ENCODE results near the gene SBNO2. TPM values are rescaled to one million over a fixed set of nuclear protein-coding genes. Genes with fewer than 3 reads are reported as not detected.
A peak's percentile ranks its signal among the peaks of the same experiment; 100 is the strongest.

SBNO2 gene
- total and polyA plus RNA-seq, 2 of the 4 experiments (the other 2 are of a cell fraction): 13.4 to 40.5 TPM

- peaks cover 6 to 61% of the 10 kb centered on the region in 2 experiments; a peak in 3 of 4 replicates for H3K79me1 ChIP-seq (ENCODE audit: low read depth in 1 of 2, low read length in 2 of 2)
- H3K27ac ChIP-seq (ENCODE audit: insufficient read depth, low read length): peak overlapping the region; percentile 99
- ChIA-PET POLR2A (ENCODE audit: unreplicated experiment) (no interaction called here), CTCF (no interaction called here)
- peak overlapping the region; percentile 92 for H3K4me3 ChIP-seq (ENCODE audit: insufficient read depth, low read depth, low read length)
- dilution Hi-C loops (cut with HindIII; ENCODE audit: low sequenced_read_pairs, unreplicated experiment) (no loop called here), in situ Hi-C loops (cut with MboI; ENCODE audit: low sequenced_read_pairs) (no loop called here), intact Hi-C loops (cut with micrococcal nuclease) (loop anchor here (5.0 kb wide), 1 partner anchor 40 kb away; no protein-coding TSS in a partner anchor)
- peak overlapping the region; percentile 67 for H2BK120ac ChIP-seq (ENCODE audit: low read depth, low read length)
- peak overlapping the region; percentile 82 for H2AK9ac ChIP-seq (replicated peaks; ENCODE audit: low read depth, low read length, poor library complexity)
- H3K27me3 ChIP-seq (ENCODE audit: control insufficient read depth, insufficient read depth, low read length): no peaks in the 10 kb centered on the region
- peak overlapping the region; percentile 79 for H3K23ac ChIP-seq (ENCODE audit: low read depth, low read length)
- H2AFZ ChIP-seq (replicated peaks; ENCODE audit: low read length, poor library complexity): peak overlapping the region; percentile 66
- peaks cover 24% of the 10 kb centered on the region for H3K9me1 ChIP-seq (ENCODE audit: insufficient read depth, low read length)
- peak; percentile 47; the same call in 1 of the 2 replicates for TF ChIP-seq MXI1 (IDR thresholded peaks at IDR 0.05; ENCODE audit: borderline replicate concordance, low read depth, low read length)
- TF ChIP-seq RAD21 (IDR thresholded peaks at IDR 0.05; ENCODE audit: low read length): no peak
- 0 out of 2 replicates have a peak, but pooled peaks have one; percentile 26 for TF ChIP-seq POLR2A (IDR thresholded peaks at IDR 0.05; ENCODE audit: low read depth, low read length)
- DNase-seq (peak; percentile 48), ATAC-seq (ENCODE audit: low read depth) (peak; percentile 5; the same call in 1 of the 2 replicates)
- peak overlapping the region; percentile 7; the same call in 1 of the 2 replicates for H3K18ac ChIP-seq (ENCODE audit: low read depth, low read length)
- WGBS, 2 experiments (ENCODE audit: extremely low coverage in 2 of 2, insufficient read length in 1 of 2): 41% methylated on average over 9 of the region's 36 CpGs; no CpG with 5 or more reads in 1 of the 2 experiments
- H3K4me1 ChIP-seq (ENCODE audit: control insufficient read depth, insufficient read depth, low read length): peaks cover 42% of the 10 kb centered on the region
- peak overlapping the region; percentile 72 for H2BK5ac ChIP-seq (ENCODE audit: low read depth, low read length, poor library complexity, severe bottlenecking)
- peak overlapping the region; percentile 83 for H2AK5ac ChIP-seq (ENCODE audit: low read depth, low read length)
- peak overlapping the region; percentile 85 for H3K56ac ChIP-seq (ENCODE audit: extremely low read depth, insufficient read depth, low read length)
- H2BK20ac ChIP-seq (ENCODE audit: low read depth, low read length): 0 out of 2 replicates have a peak overlapping the region, but pooled peaks have one; percentile 14
- no TSS peak for BruUV-seq (replicated peaks)
- H3K9me3 ChIP-seq (ENCODE audit: control insufficient read depth, insufficient read depth, low read length): peaks cover 2% of the 10 kb centered on the region; the same call in 1 of the 2 replicates
- peak overlapping the region; percentile 94 for H3K4ac ChIP-seq (ENCODE audit: low read depth, low read length)
- H3K4me2 ChIP-seq (ENCODE audit: low read depth, low read length): peak overlapping the region; percentile 90
- H3K36me3 ChIP-seq (ENCODE audit: control insufficient read depth, insufficient read depth, low read length): peaks cover 2% of the 10 kb centered on the region
- no peak overlapping the region; the same call in 2 of the 3 replicates for H2BK15ac ChIP-seq (ENCODE audit: low read depth, low read length)
- peaks cover 46% of the 10 kb centered on the region for H4K20me1 ChIP-seq (ENCODE audit: insufficient read depth, low read length)
- H4K8ac ChIP-seq (ENCODE audit: low read depth in 2 of 2, low read length in 2 of 2): peak overlapping the region; percentile 68 to 92
- peak overlapping the region; percentile 95 for H3K14ac ChIP-seq (replicated peaks; ENCODE audit: low read depth, low read length)
- H3K9ac ChIP-seq (ENCODE audit: low read depth, low read length): peak overlapping the region; percentile 99
- H4K91ac ChIP-seq (ENCODE audit: insufficient read depth, low read depth, low read length): peak overlapping the region; percentile 92
- H4K5ac ChIP-seq (ENCODE audit: low read depth, low read length): peak overlapping the region; percentile 44
These were observed 1.5 kb downstream of the SBNO2 start for GRCh38 chr19:1172353-1173158.

Data from IMR-90 (cell line).